Measurements from ENCODE around the gene PDHA1. TPM values are rescaled to one million over a fixed set of nuclear protein-coding genes. Genes with fewer than 3 reads are reported as not detected.

PDHA1 gene
- total RNA-seq: 100 to 1,000 TPM; 113 to 123 (median 119) TPM
- polyA plus RNA-seq: 10 to 100 TPM; 62.9 to 71.9 TPM
- total RNA-seq: 58.3 reads per million, percentile 74 among the genes with 10 or more reads in this experiment

DNA sequence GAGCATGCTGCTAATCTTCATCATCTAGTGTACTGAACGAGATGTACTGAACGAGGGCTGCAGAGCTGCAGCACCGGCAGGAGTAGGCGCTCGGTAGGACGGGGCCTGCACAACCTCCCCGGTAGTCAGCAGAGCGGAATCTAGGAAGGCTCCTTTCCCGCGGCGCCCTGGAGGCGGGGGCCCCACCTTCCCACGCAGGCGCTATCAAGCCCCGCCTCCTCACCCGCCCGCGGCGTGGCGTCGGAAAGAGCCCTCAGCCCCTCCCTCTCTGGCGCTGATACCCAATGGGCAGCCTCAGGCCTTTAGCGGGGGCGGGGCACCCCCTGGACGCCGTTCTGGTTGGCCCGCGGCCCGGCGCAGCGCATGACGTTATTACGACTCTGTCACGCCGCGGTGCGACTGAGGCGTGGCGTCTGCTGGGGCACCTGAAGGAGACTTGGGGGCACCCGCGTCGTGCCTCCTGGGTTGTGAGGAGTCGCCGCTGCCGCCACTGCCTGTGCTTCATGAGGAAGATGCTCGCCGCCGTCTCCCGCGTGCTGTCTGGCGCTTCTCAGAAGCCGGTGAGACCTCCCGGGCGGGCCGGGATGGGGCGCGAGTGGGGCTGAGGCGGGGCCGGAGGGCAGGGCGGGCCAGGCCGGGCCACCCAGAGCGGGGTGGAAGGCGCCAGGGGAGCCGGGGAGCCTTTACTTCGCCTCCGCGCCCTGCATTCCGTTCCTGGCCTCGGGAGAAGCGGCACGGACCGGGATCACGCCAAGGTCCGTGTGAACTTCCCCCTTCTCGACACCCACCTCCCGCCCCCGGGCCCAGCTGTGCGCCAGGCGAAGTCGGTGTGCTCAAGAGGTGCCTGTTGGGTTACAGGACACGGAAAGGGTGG lies at the start of gene PDHA1:
Gene PDHA1, plus strand, starts transcription at position 393 of the 874 bp plus-strand sequence. Its CDS starts 111 bp downstream, at position 504.
- ChIA-PET CTCF (no interaction called here), POLR2A (no interaction called here)
- DNase-seq: peak; percentile 73 to 94 (median 91)
- peak within 1 kb of the TSS; percentile 82 to 95 (median 89) for H3K27ac Mint-ChIP-seq
- Histone ChIP-seq H3K27ac (ENCODE audit: low read depth, low read length) (peak within 1 kb of the TSS; percentile 86), H3K4me3 (ENCODE audit: low read length) (peak within 1 kb of the TSS; percentile 71), H3K36me3 (ENCODE audit: control insufficient read depth in 2 of 3, insufficient read depth in 3 of 3, low read length in 3 of 3) (no peaks in the 10 kb centered on the region), H3K27me3 (ENCODE audit: control insufficient read depth in 2 of 2, insufficient read depth in 2 of 2, low read length in 2 of 2) (no peaks in the 10 kb centered on the region), H3K9me3 (ENCODE audit: control insufficient read depth in 2 of 3, low read length in 3 of 3) (no peaks in the 10 kb centered on the region), H3K4me1 (ENCODE audit: control insufficient read depth in 2 of 2, insufficient read depth in 2 of 2, low read length in 2 of 2) (peaks cover 6 to 9% of the 10 kb centered on the region in 2 donors)
- peaks cover 0 to 28% (median 14%) of the 10 kb centered on the region in 7 donors for H3K4me1 Mint-ChIP-seq
- no peaks in the 10 kb centered on the region for H3K36me3 Mint-ChIP-seq
- H3K4me3 Mint-ChIP-seq: peak within 1 kb of the TSS; percentile 79 to 90 (median 87)
- ATAC-seq: peak; percentile 99
- no peaks in the 10 kb centered on the region for H3K27me3 Mint-ChIP-seq
- no peaks in the 10 kb centered on the region for H3K9me3 Mint-ChIP-seq
- intact Hi-C loops (cut with micrococcal nuclease): loop anchor here (1.0 to 10.0 kb wide), 11 partner anchors 8 to 1607 kb away; partner anchors contain the start of genes CDKL5 (in 2 of the 2), PHKA2 (in 2 of the 2), SCML1 (in 2 of the 2) and EIF1AX (in 1 of the 2)

DNA sequence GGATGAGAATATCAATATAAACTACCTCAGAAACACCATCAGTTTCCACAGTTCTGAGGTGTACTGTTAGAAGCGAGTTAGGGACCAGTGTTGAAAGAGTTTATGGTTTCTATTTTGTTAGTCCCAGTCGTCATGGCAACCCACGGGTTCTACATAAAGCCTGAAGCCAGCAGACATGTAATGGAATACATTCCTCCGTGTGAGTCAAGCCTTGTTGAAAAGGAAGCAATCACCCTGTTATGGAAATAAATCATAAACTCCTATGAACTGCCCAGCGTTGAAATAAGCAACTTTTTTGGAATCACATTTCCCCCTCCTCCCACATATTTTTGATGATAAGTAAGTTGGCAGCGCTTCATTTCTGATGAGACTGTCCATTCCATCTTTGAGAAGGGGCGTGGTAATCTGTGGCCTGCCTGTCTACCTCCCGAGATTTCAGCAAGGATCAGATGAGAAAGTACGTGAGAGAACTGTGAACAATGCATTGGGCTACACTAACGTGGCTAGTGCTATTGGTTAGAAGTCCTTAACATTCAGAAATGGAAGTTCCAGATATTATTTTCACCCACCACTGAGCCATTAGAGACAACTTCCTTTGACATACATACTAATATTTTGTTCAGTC lies 40.4 kb upstream of the PDHA1 start:
- Histone ChIP-seq H3K27ac (ENCODE audit: low read depth, low read length) (no peak overlapping the region), H3K4me3 (ENCODE audit: low read length) (no peak overlapping the region), H3K36me3 (ENCODE audit: control insufficient read depth in 2 of 3, insufficient read depth in 3 of 3, low read length in 3 of 3) (no peaks in the 10 kb centered on the region), H3K4me1 (ENCODE audit: control insufficient read depth in 2 of 2, insufficient read depth in 2 of 2, low read length in 2 of 2) (no peaks in the 10 kb centered on the region), H3K27me3 (ENCODE audit: control insufficient read depth in 2 of 2, insufficient read depth in 2 of 2, low read length in 2 of 2) (no peaks in the 10 kb centered on the region), H3K9me3 (ENCODE audit: control insufficient read depth in 2 of 3, low read length in 3 of 3) (no peaks in the 10 kb centered on the region)
- no peaks in the 10 kb centered on the region for H3K27me3 Mint-ChIP-seq
- H3K4me1 Mint-ChIP-seq: no peaks in the 10 kb centered on the region
- H3K27ac Mint-ChIP-seq: no peak overlapping the region
- DNase-seq: no peak
- intact Hi-C loops (cut with micrococcal nuclease): no loop called here
- POLR2A ChIA-PET: no interaction called here
- H3K36me3 Mint-ChIP-seq: no peaks in the 10 kb centered on the region
- CTCF ChIA-PET: no interaction called here
- H3K4me3 Mint-ChIP-seq: no peak overlapping the region
- peaks cover 0 to 2% (median 0%) of the 10 kb centered on the region in 11 donors for H3K9me3 Mint-ChIP-seq
- ATAC-seq: no peak

DNA sequence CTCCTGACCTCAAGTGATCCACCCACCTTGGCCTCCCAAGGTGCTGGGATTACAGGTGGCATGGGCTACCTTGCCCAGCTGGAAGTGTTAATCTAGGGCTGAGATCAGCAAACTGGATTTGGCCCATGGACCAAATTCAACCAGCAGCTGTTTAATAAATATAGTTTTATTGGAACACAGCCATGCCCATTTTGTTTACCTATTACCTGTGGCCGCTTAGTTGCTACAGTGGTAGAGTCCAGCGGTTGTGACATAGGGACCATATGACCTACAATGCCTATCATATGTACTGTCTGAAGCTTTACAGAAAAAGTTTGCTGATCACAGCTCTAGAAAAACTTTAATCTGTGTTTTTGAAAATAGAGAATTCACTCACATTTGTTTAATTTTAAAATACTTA lies 17.2 kb upstream of the PDHA1 start:
- no peak for ATAC-seq

DNA sequence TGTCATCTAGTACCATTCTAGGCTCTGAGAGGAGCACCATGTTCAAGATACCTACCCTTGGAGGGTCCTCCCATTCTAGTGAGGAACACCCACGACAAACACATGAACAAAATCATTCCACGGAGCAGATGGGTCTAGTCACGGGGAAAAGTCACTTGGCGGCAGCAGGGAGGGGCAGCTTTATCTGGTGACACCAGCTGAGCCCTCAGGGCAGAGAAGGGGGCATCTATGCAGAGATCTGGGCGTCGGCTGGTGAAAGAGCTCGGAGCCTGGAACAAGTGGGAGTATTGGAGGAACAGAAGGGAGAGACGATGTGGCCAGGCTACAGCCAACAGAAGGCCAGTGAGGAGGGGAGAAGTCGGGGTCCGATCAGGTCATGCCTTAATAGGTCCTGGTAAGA lies 11.9 kb upstream of the PDHA1 start:
- no peak overlapping the region for H3K27ac Mint-ChIP-seq
- no peak overlapping the region for H3K4me3 Mint-ChIP-seq
- peaks cover 0 to 9% (median 2%) of the 10 kb centered on the region in 11 donors for H3K9me3 Mint-ChIP-seq
- no peak for ATAC-seq
- H3K4me1 ChIP-seq (ENCODE audit: control insufficient read depth in 2 of 2, insufficient read depth in 2 of 2, low read length in 2 of 2): no peaks in the 10 kb centered on the region
- no peaks in the 10 kb centered on the region for H3K27me3 ChIP-seq (ENCODE audit: control insufficient read depth in 2 of 2, insufficient read depth in 2 of 2, low read length in 2 of 2)
- ChIA-PET POLR2A (no interaction called here), CTCF (interaction anchor here (1.3 kb wide), 1 partner anchor 940 kb away, joined by 3 read pairs; no protein-coding TSS in a partner anchor)
- no peaks in the 10 kb centered on the region for H3K36me3 ChIP-seq (ENCODE audit: control insufficient read depth in 2 of 3, insufficient read depth in 3 of 3, low read length in 3 of 3)
- intact Hi-C loops (cut with micrococcal nuclease): loop anchor here in 1 of 2 donors (5.0 kb wide), 1 partner anchor 1585 kb away; no protein-coding TSS in a partner anchor
- peaks cover 0 to 5% (median 2%) of the 10 kb centered on the region in 7 donors for H3K4me1 Mint-ChIP-seq
- no peak overlapping the region for H3K27ac ChIP-seq (ENCODE audit: low read depth, low read length)
- no peaks in the 10 kb centered on the region for H3K36me3 Mint-ChIP-seq
- no peaks in the 10 kb centered on the region for H3K9me3 ChIP-seq (ENCODE audit: control insufficient read depth in 2 of 3, low read length in 3 of 3)
- H3K27me3 Mint-ChIP-seq: peaks cover 0 to 4% (median 0%) of the 10 kb centered on the region in 5 donors
- DNase-seq: no peak
- no peak overlapping the region for H3K4me3 ChIP-seq (ENCODE audit: low read length)

More for the DNA sequence above, 17.2 kb upstream of the PDHA1 start:
- DNase-seq: no peak
- Histone ChIP-seq H3K4me1 (ENCODE audit: control insufficient read depth in 2 of 2, insufficient read depth in 2 of 2, low read length in 2 of 2) (no peaks in the 10 kb centered on the region), H3K4me3 (ENCODE audit: low read length) (no peak overlapping the region), H3K36me3 (ENCODE audit: control insufficient read depth in 2 of 3, insufficient read depth in 3 of 3, low read length in 3 of 3) (no peaks in the 10 kb centered on the region), H3K27ac (ENCODE audit: low read depth, low read length) (no peak overlapping the region), H3K9me3 (ENCODE audit: control insufficient read depth in 2 of 3, low read length in 3 of 3) (no peaks in the 10 kb centered on the region), H3K27me3 (ENCODE audit: control insufficient read depth in 2 of 2, insufficient read depth in 2 of 2, low read length in 2 of 2) (no peaks in the 10 kb centered on the region)
- Mint-ChIP-seq H3K27me3 (peaks cover 0 to 5% (median 0%) of the 10 kb centered on the region in 5 donors), H3K4me3 (no peak overlapping the region), H3K9me3 (peaks cover 0 to 1% (median 0%) of the 10 kb centered on the region in 11 donors), H3K4me1 (no peaks in the 10 kb centered on the region), H3K27ac (no peak overlapping the region), H3K36me3 (no peaks in the 10 kb centered on the region)
- intact Hi-C loops (cut with micrococcal nuclease): no loop called here
- POLR2A ChIA-PET: no interaction called here
- CTCF ChIA-PET: no interaction called here

DNA sequence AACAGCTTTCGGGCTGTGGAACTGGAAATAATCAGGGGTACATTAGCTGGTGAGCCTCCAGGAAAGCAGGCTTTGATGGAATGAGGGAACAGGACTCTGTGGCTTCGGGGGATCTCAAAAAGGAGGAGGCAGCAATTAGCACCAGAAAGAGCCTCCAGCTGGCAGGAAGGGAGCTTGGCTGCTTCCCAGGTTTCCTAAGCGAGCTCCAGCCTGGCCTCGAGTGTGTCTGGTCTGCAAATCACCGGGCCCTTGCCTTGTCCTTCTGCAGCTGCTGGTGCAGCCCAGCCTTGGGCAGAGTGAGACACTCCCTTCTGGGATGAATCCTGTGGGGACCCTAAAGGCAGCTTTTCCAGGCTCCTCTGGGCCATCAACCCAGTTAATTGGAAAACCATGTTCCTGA lies 10.7 kb upstream of the PDHA1 start:
- H3K36me3 ChIP-seq (ENCODE audit: control insufficient read depth in 2 of 3, insufficient read depth in 3 of 3, low read length in 3 of 3): no peaks in the 10 kb centered on the region
- POLR2A ChIA-PET: no interaction called here
- H3K4me3 ChIP-seq (ENCODE audit: low read length): no peak overlapping the region
- H3K27ac ChIP-seq (ENCODE audit: low read depth, low read length): no peak overlapping the region
- intact Hi-C loops (cut with micrococcal nuclease): loop anchor here in 1 of 2 donors (5.0 kb wide), 1 partner anchor 1586 kb away; no protein-coding TSS in a partner anchor
- ATAC-seq (no peak), DNase-seq (no peak)
- H3K4me1 ChIP-seq (ENCODE audit: control insufficient read depth in 2 of 2, insufficient read depth in 2 of 2, low read length in 2 of 2): no peaks in the 10 kb centered on the region
- Mint-ChIP-seq H3K9me3 (peaks cover 0 to 9% (median 2%) of the 10 kb centered on the region in 11 donors), H3K27me3 (peaks cover 0 to 4% (median 0%) of the 10 kb centered on the region in 5 donors), H3K4me1 (peaks cover 0 to 5% (median 2%) of the 10 kb centered on the region in 7 donors), H3K4me3 (no peak overlapping the region), H3K36me3 (no peaks in the 10 kb centered on the region), H3K27ac (no peak overlapping the region)
- CTCF ChIA-PET: interaction anchor here (1.2 to 1.8 kb wide), 3 partner anchors 348 to 942 kb away, joined by 3 to 7 read pairs (median 3); no protein-coding TSS in a partner anchor
- H3K27me3 ChIP-seq (ENCODE audit: control insufficient read depth in 2 of 2, insufficient read depth in 2 of 2, low read length in 2 of 2): no peaks in the 10 kb centered on the region
- no peaks in the 10 kb centered on the region for H3K9me3 ChIP-seq (ENCODE audit: control insufficient read depth in 2 of 3, low read length in 3 of 3)

DNA sequence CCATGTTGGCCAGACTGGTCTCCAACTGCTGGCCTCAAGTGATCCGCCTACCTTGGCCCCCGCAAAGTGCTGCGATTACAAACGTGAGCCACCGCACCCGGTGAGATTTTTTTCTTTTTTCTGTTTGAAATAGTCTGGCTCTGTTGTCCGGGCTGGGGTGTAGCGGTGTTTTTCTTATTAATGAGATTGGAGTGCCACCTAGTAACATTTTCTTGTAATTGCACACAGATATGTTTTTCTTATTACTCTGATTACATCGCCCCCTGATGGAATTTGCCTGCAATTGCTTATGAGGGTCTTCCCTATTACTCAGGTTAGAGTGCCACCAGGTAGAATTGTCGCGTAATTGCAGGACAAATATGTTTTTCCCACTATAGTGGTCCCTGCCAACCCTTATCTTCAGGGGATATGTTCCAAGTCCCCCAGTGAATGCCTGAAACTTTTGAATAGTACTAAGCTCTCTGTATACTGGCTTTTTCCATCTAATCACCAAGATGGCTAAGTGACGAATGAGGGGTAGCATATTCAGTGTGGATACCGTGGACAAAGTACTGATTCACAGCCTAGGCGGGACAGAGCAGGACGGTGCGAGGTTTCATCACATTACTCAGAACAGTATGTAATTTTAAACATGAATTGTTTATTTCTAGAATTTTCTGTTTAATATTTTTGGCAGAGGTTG lies 8.6 kb upstream of the PDHA1 start:
- Histone ChIP-seq H3K36me3 (ENCODE audit: control insufficient read depth in 2 of 3, insufficient read depth in 3 of 3, low read length in 3 of 3) (no peaks in the 10 kb centered on the region), H3K27ac (ENCODE audit: low read depth, low read length) (no peak overlapping the region), H3K4me1 (ENCODE audit: control insufficient read depth in 2 of 2, insufficient read depth in 2 of 2, low read length in 2 of 2) (no peaks in the 10 kb centered on the region), H3K4me3 (ENCODE audit: low read length) (no peak overlapping the region), H3K9me3 (ENCODE audit: control insufficient read depth in 2 of 3, low read length in 3 of 3) (no peaks in the 10 kb centered on the region), H3K27me3 (ENCODE audit: control insufficient read depth in 2 of 2, insufficient read depth in 2 of 2, low read length in 2 of 2) (no peaks in the 10 kb centered on the region)
- Mint-ChIP-seq H3K27ac (peak overlapping the region in 1 of 9 donors; percentile 77), H3K4me3 (peak overlapping the region in 1 of 10 donors; percentile 32), H3K36me3 (no peaks in the 10 kb centered on the region), H3K27me3 (peaks cover 0 to 4% (median 0%) of the 10 kb centered on the region in 5 donors), H3K4me1 (peaks cover 0 to 5% (median 2%) of the 10 kb centered on the region in 7 donors), H3K9me3 (peaks cover 0 to 9% (median 1%) of the 10 kb centered on the region in 11 donors)
- ChIA-PET CTCF (no interaction called here), POLR2A (no interaction called here)
- intact Hi-C loops (cut with micrococcal nuclease): loop anchor here (1.0 to 5.0 kb wide), 10 partner anchors 8 to 1638 kb away; partner anchors contain the start of genes CDKL5 (in 2 of the 2) and PDHA1 (in 1 of the 2)
- ATAC-seq (no peak), DNase-seq (peak in 4 of 9 donors; percentile 24 to 32 (median 28))

Measured in naive thymus-derived CD4-positive, alpha-beta T cell (primary cell).